ENCODE data around the gene ING2.
"Not testable (repeated sequence)": the region's sequence is repeated elsewhere in the genome, so short reads cannot be mapped to it uniquely, and the experiment has no call there.

The ING2 gene

DNA sequence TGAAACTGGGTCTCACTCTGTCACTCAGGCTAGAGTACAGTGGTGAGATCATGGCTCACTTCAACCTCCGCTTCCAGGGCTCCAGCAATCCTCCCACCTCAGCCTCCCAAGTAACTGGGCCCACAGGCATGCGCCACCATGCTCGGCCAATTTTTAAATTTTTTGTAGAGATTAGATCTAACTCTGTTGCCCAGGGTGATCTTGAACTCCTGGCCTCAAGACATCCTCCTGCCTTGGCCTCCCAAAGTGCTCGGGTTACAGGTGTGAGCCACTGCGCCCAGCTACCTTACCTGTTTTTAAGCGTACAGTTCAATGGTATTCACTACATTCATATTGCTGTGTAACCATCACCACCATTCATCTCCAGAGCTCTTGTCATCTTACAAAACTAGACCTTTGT, 41.5 kb downstream of the ING2 start:
- Mint-ChIP-seq H3K4me1 (no peaks in the 10 kb centered on the region), H3K36me3 (peaks cover 0 to 5% of the 10 kb centered on the region in 2 donors), H3K27me3 (peaks cover 23 to 30% of the 10 kb centered on the region in 2 donors), H3K4me3 (no peak overlapping the region), H3K27ac (no peak overlapping the region), H3K9me3 (peaks cover 3 to 6% of the 10 kb centered on the region in 2 donors)
- no peak for DNase-seq
- ATAC-seq (replicated peaks): no peak

DNA sequence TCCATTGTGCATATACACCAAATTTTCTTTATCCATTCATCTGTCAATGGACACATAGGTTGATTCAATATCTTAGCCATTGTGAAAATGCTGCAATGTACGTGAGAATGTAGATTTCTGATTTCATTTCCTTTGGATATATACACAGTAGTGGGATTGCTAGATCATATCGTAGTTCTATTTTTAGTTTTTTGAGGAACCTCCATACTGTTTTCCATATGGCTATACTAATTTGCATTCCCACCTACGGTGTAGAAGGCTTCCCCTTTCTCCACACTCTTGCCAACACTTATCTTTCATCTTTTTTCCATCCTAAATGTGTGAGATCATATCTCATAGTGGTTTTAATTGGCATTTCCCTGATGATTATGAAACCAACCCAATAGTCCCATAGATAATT, 43.4 kb downstream of the ING2 start:
- Mint-ChIP-seq H3K4me1 (no peaks in the 10 kb centered on the region), H3K4me3 (no peak overlapping the region), H3K9me3 (peaks cover 8 to 14% of the 10 kb centered on the region in 2 donors), H3K27me3 (peaks cover 23 to 30% of the 10 kb centered on the region in 2 donors), H3K36me3 (peaks cover 1 to 5% of the 10 kb centered on the region in 2 donors), H3K27ac (no peak overlapping the region)
- ATAC-seq (replicated peaks): no peak
- no peak for DNase-seq

DNA sequence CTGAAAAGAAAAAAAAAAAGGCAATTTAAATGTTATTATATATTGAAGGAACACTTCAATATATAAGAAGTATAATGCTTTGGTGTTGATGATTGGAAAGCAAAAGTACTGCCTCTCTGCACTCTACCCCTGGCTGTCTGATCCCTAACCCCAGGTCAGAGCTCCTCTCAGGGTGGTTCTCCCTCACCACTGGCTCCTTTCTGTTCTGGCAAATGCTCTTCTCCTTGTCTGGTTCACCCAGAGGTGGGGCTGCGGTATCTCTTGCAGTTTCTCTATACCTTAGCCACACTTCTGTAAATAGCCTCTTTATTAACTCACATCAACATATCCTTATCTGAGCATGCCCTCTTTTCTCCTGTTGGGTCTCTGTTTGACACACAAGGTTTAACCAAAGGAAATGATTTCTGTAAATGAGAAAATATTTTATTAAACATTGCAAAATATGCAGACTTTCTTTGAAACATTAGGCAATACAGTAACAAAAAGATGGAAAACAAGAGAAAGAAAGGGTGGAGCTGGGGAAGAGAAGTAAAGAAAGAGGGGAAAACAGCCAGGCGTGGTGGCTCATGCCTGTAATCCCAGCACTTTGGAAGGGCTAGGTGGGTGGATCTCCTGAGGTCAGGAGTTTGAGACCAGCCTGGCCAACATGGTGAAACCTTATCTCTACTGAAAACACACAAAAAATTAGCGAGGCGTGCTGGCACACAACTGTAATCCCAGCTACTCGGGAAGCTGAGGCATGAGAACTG, 45.7 kb downstream of the ING2 start:
- DNase-seq (no peak), ATAC-seq (replicated peaks) (no peak)
- peaks cover 0 to 1% of the 10 kb centered on the region in 2 donors for H3K36me3 Mint-ChIP-seq
- no peak overlapping the region for H3K27ac Mint-ChIP-seq
- peaks cover 17 to 21% of the 10 kb centered on the region in 2 donors for H3K27me3 Mint-ChIP-seq
- H3K4me1 Mint-ChIP-seq: no peaks in the 10 kb centered on the region
- H3K4me3 Mint-ChIP-seq: no peak overlapping the region
- H3K9me3 Mint-ChIP-seq: peaks cover 7 to 8% of the 10 kb centered on the region in 2 donors

GRCh38 chr4:183552274-183553146, 47.7 kb downstream of the ING2 start:
- no peak for DNase-seq
- no peak for ATAC-seq (replicated peaks)
- H3K27me3 Mint-ChIP-seq: peaks cover 16 to 20% of the 10 kb centered on the region in 2 donors
- H3K36me3 Mint-ChIP-seq: peaks cover 0 to 1% of the 10 kb centered on the region in 2 donors
- H3K4me3 Mint-ChIP-seq: no peak overlapping the region
- H3K9me3 Mint-ChIP-seq: peaks cover 7 to 8% of the 10 kb centered on the region in 2 donors
- H3K27ac Mint-ChIP-seq: no peak overlapping the region
- H3K4me1 Mint-ChIP-seq: no peaks in the 10 kb centered on the region

DNA sequence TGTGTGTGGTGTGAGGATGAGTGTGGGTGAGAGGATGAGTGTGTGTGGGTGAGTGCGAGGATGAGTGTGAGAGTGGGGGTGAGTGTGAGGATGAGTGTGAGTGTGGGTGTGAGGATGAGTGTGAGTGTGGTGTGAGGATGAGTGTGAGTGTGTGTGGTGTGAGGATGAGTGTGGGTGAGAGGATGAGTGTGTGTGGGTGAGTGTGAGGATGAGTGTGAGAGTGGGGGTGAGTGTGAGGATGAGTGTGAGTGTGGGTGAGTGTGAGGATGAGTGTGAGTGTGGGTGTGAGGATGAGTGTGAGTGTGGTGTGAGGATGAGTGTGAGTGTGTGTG, 48.3 kb downstream of the ING2 start:
- H3K27me3 Mint-ChIP-seq: peaks cover 18 to 20% of the 10 kb centered on the region in 2 donors
- not testable (repeated sequence) for H3K36me3 Mint-ChIP-seq; DNase-seq; ATAC-seq (replicated peaks); H3K4me3 Mint-ChIP-seq; H3K9me3 Mint-ChIP-seq; H3K4me1 Mint-ChIP-seq; H3K27ac Mint-ChIP-seq

GRCh38 chr4:183553601-183554345, 48.9 kb downstream of the ING2 start:
- H3K27me3 Mint-ChIP-seq: peaks cover 11 to 16% of the 10 kb centered on the region in 2 donors
- no peak for ATAC-seq (replicated peaks)
- H3K9me3 Mint-ChIP-seq: peaks cover 7 to 8% of the 10 kb centered on the region in 2 donors
- DNase-seq: no peak
- peaks cover 0 to 1% of the 10 kb centered on the region in 2 donors for H3K36me3 Mint-ChIP-seq
- H3K4me1 Mint-ChIP-seq: no peaks in the 10 kb centered on the region
- no peak overlapping the region for H3K4me3 Mint-ChIP-seq
- H3K27ac Mint-ChIP-seq: no peak overlapping the region

DNA sequence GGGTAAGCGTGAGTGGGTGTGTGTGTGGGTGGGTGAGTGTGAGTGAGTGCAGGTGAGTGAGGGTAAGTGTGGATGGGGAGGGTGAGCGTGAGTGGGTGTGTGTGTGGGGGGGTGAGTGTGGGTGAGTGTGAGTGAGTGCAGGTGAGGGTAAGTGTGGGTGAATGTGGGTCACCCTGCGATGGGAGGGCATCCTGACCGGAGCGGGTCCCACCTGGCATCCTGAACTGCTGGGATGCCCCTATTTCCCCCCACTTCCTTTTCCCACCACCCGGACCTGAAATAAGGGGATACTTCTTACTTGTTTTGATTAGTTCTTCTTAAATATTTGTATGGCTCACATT, 49.5 kb downstream of the ING2 start:
- H3K27ac Mint-ChIP-seq: no peak overlapping the region
- H3K36me3 Mint-ChIP-seq: peaks cover 0 to 1% of the 10 kb centered on the region in 2 donors
- peaks cover 7 to 8% of the 10 kb centered on the region in 2 donors for H3K9me3 Mint-ChIP-seq
- H3K27me3 Mint-ChIP-seq: peaks cover 9 to 11% of the 10 kb centered on the region in 2 donors
- ATAC-seq (replicated peaks) (no peak), DNase-seq (no peak)
- no peak overlapping the region for H3K4me3 Mint-ChIP-seq
- no peaks in the 10 kb centered on the region for H3K4me1 Mint-ChIP-seq

GRCh38 chr4:183554878-183555585, 50.2 kb downstream of the ING2 start:
- DNase-seq: no peak
- Mint-ChIP-seq H3K27ac (no peak overlapping the region), H3K4me3 (no peak overlapping the region), H3K4me1 (no peaks in the 10 kb centered on the region), H3K9me3 (peaks cover 7 to 8% of the 10 kb centered on the region in 2 donors), H3K36me3 (peaks cover 0 to 1% of the 10 kb centered on the region in 2 donors), H3K27me3 (peaks cover 9 to 11% of the 10 kb centered on the region in 2 donors)
- ATAC-seq (replicated peaks): no peak

GRCh38 chr4:183556947-183557346, 52.1 kb downstream of the ING2 start:
- Mint-ChIP-seq H3K9me3 (peaks cover 7 to 8% of the 10 kb centered on the region in 2 donors), H3K4me1 (no peaks in the 10 kb centered on the region), H3K27me3 (peaks cover 3 to 16% of the 10 kb centered on the region in 2 donors), H3K4me3 (no peak overlapping the region), H3K27ac (no peak overlapping the region), H3K36me3 (peaks cover 0 to 1% of the 10 kb centered on the region in 2 donors)
- no peak for DNase-seq
- ATAC-seq (replicated peaks): no peak

DNA sequence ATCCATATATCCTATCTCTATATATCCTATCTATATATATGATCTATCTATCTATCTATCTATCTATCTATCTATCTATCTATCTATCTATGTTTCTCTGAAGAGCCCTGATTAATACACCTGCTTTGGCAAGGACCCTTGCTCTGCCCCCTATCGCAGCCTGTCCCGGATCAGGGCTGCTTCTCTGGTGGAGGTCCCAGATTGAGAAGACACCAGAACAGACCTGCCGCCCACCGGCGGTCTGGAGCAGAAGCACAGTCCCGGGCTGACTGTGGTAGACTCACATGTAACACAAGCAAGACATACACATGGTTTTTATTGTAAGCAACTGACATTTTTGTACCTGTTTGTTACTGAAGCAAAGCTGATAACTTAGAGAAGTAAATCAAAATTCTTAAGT, 52.8 kb downstream of the ING2 start:
- Mint-ChIP-seq H3K4me1 (no peaks in the 10 kb centered on the region), H3K27me3 (peaks cover 3 to 16% of the 10 kb centered on the region in 2 donors), H3K4me3 (no peak overlapping the region), H3K27ac (no peak overlapping the region), H3K9me3 (peaks cover 3 to 5% of the 10 kb centered on the region in 2 donors), H3K36me3 (peaks cover 0 to under 1% of the 10 kb centered on the region in 2 donors)
- ATAC-seq (replicated peaks): no peak
- no peak for DNase-seq

DNA sequence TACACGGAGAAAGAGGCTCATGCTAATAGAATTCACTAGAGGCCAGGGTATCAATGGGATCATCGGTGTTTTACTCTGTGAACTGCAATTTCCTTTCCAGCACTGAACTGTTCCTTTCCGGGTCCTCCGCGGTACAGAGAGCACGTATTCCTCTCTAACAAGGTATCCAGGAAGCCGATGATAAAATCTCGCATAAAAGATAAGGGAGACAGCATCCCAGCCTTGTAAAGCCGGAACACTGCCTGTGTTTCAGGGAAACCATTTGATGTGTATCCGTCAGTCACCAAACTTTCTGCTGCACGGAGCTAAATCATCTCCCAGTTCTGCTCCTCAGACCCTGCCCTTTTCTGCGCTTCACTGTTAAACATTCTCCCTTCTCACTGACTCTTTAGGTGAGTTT, 54.0 kb downstream of the ING2 start:
- H3K9me3 Mint-ChIP-seq: peaks cover 0 to 1% of the 10 kb centered on the region in 2 donors
- no peak overlapping the region for H3K4me3 Mint-ChIP-seq
- DNase-seq: no peak
- H3K4me1 Mint-ChIP-seq: no peaks in the 10 kb centered on the region
- no peak for ATAC-seq (replicated peaks)
- no peaks in the 10 kb centered on the region for H3K36me3 Mint-ChIP-seq
- H3K27ac Mint-ChIP-seq: no peak overlapping the region
- peaks cover 3 to 21% of the 10 kb centered on the region in 2 donors for H3K27me3 Mint-ChIP-seq

DNA sequence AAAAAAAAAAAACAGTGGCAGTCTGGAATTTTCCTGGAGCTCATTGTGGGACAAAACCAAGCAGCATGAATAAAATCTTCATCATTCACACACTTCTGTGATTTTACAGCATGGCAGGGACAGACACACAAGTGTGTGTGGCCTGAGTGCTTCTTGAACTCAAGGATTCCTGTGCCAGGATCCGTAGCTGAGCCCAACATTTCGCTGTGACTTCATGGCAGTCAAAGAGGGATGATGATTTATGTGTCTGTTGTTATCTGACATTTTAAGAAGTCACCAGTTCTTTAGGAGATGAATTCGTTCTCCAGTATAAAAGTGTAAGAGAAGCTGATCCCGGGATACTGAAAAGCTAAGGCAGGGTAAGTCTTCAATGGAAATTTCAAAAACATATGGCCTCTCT, 57.0 kb downstream of the ING2 start:
- ATAC-seq (replicated peaks) (no peak), DNase-seq (no peak)
- no peak overlapping the region for H3K27ac Mint-ChIP-seq
- no peaks in the 10 kb centered on the region for H3K4me1 Mint-ChIP-seq
- no peaks in the 10 kb centered on the region for H3K36me3 Mint-ChIP-seq
- H3K27me3 Mint-ChIP-seq: peaks cover 13 to 24% of the 10 kb centered on the region in 2 donors
- H3K4me3 Mint-ChIP-seq: no peak overlapping the region
- H3K9me3 Mint-ChIP-seq: peaks cover 0 to 1% of the 10 kb centered on the region in 2 donors

Data from stimulated activated naive B cell treated with anti-CD40 and anti-IgM and Interleukin-4, amounts not matched to agents 10 μg/mL and 1 μg/mL and 100 μg/mL, for 72 hours (primary cell).